IPS DF 4.7 (cell line): ENCODE results near the gene INPP5A.
"Not testable (repeated sequence)": the region's sequence is repeated elsewhere in the genome, so short reads cannot be mapped to it uniquely, and the experiment has no call there.

Experiments used
- DNase-seq: peaks from one replicate; pipeline ENCODE4 v3.0.0-alpha.2; 2013; ENCODE audit warnings: low spot score; ENCODE audit errors: extremely low read depth

INPP5A gene

DNA sequence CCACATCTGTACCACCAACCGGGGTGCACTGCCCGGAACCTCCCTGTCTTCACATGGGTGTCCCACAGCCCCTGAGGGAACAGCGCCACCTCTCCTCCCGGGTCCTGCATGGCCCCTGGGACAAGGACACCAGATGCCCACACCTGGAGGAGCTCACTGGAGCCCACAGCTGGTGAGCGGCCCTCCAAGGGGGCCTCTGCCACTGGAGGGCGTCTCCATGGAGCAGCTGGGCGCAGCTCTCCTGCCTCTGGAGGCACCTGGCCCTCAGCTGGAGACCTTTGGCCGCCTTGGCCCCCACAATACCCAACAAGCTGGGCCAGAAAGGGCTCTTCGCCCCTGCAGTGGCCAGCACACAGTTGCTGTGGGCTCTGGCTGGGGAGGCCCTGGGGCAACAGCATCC is 255.6 kb downstream of the INPP5A start:
- no peak for DNase-seq

DNA sequence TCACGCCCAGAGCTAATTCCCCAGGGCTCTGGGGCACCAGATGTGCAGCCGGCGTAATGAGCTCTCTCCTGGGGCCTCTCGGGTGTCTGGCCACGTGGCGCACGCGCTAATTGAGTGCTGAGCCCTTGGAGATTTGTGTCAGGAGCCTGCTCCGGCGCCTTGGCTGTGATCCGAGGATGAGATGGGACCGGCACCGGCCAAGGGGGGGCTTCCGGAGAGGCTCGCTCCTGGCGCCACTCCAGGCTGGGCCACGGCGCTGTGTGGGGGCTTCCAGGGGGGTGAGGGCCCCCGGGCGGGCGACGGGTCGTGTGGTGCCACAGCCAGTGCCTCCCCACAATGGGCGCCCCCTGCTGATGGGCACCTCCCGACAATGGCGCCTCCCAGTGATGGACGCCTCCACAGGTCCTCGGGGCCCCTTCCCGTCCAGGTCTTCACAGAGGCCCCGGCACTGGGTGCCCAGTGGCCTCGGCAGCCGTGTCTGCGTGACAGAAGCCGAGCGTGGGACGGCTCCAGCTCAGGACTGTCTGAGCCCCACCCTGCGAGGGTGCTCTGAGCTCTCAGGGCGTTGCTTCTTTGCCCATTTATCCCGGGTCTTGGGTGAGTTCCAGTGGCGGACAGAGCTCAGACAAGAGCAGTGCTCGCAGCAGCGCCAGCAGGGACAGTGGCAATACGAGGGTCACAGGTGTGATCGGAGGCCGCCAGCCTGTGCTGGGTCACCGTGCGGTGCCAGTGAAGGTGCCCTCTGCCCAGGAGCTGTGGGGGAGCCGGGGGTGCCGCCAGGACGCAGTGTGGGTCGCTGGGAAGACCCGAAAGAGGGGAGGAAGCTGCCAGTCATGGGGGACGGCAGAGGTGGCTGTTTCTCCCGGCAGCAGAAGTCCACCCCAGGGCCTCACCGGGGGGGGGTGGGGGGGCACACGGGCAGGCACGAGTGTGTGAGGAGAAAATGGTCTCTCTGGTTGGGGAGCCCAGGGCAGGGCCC is 256.6 kb downstream of the INPP5A start:
- DNase-seq, result no peak

DNA sequence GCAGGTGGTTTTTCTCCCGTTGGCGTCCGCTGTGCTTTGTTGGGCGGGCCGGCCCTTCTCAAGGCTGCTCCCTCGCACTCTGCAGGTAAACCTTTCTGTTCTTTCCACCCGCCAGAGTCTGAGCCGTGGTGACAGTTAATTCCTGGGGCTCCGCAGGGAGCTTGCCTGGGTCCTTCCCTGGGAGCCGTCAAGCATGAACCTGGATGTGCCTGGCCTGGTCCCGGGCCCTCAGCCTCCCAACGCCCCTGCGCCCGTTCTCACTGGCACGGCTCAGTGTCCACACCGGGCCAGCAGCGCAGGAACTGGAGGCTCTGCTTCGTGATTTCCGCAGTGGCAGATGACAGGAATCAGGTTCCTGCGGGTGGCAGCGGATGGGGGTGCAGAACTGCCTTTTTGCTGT is 259.3 kb downstream of the INPP5A start:
- no peak for DNase-seq

DNA sequence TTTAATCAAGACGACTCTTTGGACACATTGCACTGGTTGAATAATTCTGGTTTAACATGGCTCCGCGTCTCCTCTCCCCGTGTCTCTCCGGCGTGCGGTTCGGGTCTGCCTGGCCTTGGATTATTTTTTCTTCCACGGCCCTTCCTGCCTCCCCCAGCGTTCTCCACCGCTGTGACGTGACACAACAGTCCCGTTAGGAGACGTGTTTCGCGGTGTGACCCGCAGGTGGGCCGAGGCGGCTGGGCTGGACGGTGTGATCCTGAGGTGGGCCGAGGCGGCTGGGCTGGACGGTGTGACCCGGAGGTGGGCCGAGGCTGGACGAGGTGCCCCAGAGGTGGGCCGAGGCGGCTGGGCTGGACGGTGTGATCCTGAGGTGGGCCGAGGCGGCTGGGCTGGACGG is 260.4 kb downstream of the INPP5A start:
- not testable (repeated sequence) for DNase-seq

DNA sequence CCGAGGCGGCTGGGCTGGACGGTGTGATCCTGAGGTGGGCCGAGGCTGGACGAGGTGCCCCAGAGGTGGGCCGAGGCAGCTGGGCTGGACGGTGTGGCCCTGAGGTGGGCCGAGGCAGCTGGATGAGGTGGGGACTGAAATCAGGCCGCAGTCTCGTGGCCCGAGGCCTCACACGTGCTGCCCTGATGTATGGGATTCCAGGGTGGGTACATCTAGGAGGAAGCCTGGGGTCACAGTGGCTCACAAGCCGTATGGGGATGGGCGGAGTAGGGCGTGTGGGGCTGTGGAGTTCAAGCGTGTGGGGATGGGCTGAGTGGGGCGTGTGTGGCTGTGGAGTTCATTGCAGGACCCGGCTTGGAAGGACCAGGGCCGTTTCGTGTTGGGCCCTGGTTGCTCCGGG is 260.8 kb downstream of the INPP5A start:
- no peak for DNase-seq

DNA sequence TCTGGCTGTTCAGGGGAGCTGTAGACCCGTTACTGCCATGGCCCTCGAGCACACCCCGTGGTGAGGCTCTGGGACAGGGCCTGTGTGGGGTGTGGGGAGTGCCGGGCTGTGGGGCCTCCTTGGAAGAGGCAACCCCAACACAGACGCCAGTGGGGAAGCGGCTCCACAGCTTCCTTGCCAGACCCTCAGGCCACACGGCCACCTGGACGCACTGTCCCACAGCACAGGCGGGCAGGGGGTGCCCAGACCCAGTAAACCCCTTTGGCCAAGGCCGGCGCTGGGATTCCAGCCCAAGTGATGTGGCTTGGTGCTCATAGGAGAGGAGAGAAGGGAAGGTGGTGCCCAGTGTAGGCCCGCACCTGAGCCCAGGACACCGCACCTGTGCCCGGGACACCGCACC is 261.3 kb downstream of the INPP5A start:
- no peak for DNase-seq

DNA sequence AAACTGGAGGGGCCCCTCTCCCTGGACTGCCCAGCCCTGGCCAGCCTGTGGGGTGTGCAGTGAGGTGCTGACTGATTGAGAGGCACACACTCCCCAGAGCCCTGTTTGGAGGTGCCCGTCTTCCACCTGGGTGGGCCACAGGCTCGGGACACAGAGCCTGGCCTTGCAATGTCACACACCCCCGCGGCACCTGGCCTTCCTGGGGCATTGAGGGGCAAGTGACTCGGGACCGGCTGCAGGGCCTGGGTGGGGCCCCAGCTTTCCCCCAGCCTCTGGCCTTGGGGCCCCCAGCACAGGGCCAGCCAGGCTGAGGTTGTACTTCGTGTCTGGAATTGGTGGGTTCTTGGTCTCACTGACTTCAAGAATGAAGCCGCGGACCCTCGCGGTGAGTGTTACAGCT is 262.3 kb downstream of the INPP5A start:
- DNase-seq, result no peak

DNA sequence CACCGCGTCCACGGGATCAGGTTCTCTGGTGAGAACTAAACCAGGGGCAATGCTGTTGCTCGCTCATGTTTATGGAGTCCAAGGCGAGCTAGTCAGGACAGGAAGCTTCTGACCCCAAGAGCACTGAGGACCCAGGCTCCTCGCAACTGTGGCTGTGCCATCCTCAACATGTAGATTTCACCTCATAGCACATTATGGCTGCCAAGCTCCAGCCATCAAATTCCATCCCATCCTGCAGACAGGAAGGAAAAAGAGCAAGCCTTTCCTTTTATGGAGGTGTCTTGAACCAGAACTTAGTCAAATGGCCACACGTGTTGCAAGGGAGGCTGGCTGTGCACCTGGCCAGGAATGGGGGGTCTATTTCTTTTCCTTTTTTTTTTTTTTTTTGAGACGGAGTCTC is 264.5 kb downstream of the INPP5A start:
- no peak for DNase-seq

DNA sequence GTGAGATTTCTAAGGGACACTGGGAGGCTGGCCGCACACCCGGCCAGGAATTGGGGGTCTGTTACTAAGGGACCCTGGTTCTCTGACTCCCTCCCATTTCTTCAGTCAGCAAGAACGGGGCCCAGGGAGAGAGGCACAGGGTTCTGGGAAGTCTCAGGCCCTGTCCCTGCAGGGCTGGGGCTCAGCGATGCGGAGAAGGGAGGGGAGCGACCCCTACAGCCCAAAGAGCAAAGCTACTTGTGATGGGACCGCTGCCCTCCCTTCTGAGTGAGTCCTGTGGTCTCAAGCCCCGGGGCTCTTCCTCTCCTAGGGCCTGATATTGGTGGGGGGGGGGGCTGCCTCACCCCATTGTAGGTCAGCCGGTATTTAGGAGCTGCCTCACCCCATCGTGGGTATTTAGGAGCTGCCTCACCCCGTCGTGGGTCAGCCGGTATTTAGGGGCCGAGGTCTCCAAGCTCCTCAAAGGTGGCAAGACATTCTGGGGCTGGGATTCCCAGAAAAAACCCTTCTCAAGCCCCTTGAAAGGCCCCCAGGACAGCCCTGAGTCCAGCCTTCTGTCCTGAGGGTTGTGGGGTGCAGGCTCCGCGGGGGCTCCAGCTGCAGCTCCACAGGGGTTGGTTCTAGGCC is 265.2 kb downstream of the INPP5A start:
- DNase-seq, result no peak

DNA sequence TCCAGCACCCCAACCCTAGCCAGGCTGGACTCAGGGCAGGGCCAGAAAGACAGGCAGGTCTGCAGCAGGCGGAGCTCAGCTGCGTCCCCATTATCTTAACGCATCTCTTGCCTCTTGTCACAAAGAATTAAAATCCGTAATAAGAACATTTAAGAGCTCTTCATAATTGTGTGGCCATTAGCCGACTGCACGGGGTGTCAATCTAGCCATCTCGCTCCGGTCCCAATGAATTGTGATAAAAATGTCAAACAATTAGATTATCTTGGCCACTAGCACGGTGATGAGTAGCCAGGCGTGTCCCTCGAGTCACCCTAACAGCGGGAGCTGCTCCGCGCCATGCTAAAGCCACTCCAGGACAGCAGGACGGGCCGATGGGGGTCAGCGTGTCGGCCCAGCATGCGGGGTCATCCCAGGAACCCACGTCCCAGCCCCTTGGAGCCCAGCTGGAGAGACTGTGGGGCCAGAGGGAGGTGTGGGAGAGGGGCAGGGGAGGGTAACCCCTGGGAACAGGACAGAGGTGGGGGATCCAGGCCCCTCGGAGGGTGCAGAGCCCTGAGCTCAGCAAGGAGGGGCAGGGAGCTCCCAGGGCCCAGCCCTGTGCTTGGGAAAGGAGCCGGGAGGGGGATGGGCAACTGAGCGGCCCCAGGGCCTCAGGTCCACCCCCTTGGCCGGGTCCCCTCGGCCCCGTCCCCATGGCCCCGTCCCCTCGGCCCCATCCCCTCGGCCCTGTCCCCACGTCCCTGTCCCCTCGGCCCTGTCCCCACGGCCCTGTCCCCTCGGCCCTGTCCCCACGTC is 266.0 kb downstream of the INPP5A start:
- DNase-seq, result no peak

DNA sequence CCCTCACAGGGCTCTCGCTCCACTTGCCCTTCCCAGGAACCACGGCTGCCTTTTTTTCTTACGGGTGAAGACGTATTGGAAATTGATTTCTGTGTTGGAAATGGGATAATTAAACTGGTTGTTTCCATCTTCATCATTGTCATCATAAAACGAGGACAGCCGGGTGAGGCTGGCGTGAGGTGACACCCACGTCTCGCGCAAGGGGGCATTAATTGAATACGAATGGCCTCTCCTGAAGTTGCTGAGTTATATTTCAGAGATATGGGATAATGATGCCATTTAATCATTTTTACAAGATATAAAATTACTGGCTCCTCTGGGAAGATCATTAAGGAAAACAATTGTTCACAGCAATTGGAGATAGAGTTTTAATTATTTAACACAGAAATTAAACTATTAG is 266.7 kb downstream of the INPP5A start:
- DNase-seq, result no peak

DNA sequence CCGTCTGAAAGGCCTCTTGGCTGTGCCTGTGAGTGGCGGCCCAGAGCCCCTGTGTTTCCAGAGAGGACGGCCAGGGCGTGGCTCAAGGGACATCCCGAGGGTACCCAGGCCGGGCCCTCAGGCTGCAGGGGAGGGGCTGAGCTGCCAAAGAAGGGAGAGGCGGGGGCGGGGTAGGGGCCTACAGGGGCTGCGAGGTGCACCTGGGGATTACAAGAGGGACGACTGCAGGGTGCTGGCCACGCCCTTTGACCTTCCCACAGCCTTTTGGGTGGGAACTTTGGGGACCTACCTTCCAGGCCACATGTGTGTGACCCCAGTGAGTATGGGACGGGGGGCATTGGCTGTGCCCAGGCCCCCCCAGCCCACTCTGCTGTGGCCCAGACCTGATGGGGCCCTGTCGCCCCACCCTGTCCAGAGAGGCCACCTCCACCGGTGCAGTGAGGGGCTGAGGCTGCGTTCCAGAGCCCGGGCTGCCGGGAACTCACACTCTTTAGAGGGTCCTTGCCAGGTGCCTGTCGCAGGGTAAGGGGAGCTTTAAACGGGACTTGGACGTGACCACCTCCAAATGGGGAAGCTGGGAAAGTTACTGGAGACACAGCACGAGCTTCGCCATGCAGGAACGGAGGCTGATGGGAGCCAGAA is 267.3 kb downstream of the INPP5A start:
- no peak for DNase-seq

DNA sequence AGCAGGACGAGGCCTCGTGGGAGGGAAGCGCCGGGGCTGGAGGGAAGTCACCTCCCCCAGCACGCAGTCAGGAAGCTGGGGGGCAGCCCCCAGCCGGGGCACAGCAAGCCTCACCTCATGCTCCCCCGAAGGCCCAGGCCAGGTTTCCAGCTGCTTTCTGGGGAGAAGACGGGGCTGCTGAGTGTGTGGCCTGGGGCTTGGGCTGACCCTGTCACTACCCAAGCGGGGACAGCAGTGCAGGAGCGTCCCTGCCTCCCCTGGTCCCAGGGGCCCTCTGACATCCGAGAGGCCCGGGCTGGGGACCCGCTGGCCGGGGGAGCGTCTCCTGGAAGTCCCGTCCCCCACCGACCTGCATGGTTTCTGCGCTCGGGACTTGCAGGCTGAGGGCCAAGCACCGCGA is 268.0 kb downstream of the INPP5A start:
- no peak for DNase-seq

DNA sequence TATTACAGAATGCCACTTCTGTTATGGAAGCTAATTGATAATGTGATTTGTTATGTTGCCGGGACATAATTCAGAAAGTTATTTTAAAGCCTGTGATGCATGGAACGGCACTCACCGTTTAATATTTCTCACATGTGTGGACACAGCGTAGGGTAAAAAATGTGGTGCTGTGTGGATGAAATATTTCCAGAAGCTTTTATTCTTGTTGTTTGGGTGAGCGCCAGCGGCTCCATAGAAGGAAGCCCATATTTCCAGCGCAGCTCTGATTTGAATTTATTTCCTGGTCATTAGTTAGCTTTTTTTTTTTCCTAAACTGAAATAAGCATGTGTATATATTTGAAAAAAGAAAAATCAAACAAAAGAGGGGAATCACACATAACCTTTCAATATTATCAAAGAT is 268.5 kb downstream of the INPP5A start:
- DNase-seq, result no peak

DNA sequence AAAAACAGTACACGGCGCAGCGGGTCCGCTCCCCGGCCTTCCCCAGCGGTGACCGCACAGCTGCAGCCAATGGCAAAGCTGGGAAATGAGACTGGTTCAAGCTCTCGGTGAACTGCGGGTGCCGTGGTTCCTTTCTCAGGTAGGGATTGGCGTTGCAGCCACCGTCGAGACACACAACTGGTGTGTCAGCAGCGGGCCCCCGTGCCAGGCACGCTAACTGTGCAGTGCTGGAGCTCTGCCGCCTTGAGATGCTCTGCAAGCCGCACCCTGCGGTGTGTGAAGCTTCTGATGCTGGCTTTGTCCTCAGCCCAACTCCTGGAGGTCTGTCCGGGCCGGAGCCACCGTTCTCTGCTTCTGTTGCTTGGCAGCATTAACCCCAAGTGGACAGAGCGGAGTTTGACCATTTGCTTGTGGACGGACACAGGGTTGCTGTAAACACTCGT is 269.0 kb downstream of the INPP5A start:
- DNase-seq, result no peak

DNA sequence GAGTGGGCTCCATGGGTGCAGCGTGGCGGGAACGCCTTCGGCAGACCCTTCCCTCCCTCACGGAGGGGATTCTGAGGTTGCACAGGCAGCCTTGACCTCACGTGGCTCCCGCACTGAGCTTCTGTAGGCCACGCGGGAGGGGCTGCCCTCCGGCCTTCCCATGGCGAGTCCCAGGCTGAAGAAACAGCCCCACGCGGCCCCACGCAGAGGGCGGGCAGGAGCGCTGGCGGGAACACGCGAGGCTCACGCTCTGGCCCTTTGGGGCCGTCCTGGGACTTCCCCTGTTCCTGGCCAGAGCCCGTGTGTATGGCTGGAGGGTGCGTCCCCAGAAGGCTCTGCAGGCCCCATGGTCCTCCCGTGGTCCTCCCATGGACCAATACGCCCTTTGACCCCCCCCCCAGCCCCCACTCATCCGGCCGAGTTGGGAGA is 270.0 kb downstream of the INPP5A start:
- no peak for DNase-seq

DNA sequence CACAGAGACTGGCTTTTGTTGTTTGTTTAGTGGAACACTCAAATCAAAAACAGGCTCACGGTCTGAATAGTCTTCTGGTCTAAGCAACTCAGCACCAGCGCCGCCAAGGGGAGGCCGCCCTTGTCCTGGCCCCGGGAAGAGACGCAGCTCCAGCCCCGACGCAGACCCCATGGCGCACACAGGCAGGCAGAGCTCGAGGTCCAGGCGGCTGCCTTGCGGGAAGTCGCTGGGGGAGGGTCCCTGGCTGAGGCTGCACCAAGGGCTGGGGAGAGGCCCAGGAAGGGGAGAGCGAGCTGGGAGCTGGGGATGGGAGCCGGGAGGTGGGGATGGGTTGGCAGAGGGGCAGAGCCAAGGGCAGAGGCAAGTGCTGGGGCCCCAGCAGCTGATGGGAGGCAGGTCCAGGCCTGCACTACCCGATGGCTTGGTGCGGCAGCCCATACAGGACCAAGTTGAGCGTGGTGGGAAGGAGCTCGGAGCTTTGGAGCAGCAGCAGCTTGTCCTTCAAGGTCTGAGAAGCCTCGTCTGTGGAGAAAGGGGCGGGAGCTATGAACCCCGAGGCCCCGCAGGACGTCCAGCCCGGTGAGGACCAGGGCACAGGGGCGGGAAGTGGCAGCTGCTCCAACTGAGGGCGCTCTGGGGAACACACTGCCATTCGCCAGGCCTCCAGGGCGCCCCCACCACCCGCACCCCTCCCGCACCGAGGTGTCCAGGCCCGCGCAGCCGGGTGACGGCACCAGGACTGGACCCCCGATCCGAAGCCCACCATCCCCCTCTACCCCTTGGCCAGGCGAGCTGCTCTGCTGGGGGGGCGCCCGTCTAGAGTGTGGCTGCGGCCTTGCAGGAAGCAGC is 271.0 kb downstream of the INPP5A start:
- no peak for DNase-seq

DNA sequence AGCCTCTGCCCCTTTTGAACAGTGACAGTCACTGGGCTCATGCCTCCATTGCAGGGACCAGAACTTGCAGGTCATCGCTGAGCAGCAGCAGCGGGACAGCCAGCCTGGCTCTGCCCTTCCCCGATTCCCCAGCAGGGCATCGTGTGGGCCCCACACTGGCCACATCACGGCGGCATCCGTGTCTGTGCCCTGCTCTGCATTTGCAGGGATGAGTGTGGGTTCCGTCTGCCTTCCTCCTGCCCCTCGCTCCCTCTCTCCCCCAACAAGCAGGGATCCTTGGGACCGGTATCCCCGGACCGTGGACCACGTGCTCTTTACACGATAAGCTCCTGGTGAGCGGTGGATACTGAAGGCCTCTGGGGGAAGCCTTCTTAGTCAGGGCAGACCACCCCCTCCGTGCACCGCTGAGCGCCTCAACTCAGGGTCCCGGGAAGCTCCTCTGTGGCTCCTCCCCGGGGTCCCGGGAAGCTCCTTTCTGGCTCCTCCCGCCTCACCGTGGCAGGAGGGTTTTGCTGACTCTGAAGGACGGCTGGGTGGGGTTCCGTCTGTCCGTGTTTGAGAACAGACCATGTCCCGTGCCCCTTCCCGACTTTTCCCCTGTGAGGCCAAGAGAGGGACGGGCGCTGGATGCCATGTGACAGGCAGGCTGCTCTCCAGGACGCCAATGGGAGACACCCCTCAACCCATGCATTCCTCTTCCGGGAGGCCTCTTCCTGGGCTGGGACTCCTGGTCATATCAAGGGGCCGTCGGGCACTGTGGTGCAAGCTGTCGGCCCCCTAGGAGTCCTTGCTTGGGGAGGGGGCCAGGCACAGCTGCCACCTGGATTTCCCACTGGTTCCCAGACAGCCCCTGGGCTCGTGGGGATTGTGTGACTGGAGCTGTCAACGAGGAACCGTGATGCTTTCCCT is 271.9 kb downstream of the INPP5A start:
- DNase-seq, result no peak

DNA sequence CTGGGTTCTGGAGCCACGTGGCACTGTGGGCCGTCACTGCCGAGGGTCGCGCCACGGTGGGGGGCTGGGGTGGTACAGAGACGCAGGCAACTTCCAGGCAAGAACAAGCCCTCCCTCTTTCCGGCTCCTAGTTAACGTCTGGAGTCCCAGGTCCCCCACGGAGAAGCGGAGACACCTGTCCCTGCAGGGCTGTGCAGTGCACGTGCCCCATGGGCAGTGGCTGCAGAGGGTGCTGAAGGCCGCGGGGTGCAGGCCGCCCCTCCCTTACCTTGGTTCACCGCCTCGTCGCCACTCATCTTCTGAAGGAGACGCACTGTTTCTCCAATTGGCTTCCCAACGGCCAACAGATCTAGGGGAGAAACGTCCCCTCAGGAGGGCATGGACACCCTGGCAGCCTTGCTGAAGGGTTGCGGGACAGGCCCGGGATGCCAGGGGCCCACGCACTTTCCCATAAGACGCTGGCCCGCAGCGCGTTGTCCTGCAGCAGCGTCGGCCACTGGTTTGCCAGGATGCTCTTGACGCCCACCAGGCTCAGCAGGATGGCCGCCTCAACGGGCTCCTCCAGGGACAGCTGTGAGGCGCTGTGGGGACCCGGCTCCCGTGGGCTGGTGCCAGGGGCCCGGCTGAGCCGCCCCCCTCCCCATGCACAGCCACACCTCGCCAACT is 272.7 kb downstream of the INPP5A start:
- DNase-seq, result no peak
